Midbrain (tissue), 1 donor: ENCODE data around the gene EYA2.

ENCODE experiments used
- DNase-seq: peaks from one replicate; lab custom pipeline; 2025; lab: John Stamatoyannopoulos, UW

EYA2 gene

GRCh38 chr20:47007826-47008655, 113.4 kb downstream of the EYA2 start:
- no peak for DNase-seq

- no peak for DNase-seq
Measured at GRCh38 chr20:47008842-47009518, 114.3 kb downstream of the EYA2 start.

GRCh38 chr20:47009784-47010183, 115.1 kb downstream of the EYA2 start:
- no peak for DNase-seq

- DNase-seq = no peak
Measured at GRCh38 chr20:47011984-47012383, 117.3 kb downstream of the EYA2 start.

- no peak for DNase-seq
Measured at GRCh38 chr20:47013606-47014005, 119.0 kb downstream of the EYA2 start.

- no peak for DNase-seq
Measured at GRCh38 chr20:47016068-47016664, 121.5 kb downstream of the EYA2 start.

- DNase-seq = no peak
Measured at GRCh38 chr20:47018381-47018780, 123.7 kb downstream of the EYA2 start.

GRCh38 chr20:47019121-47019824, 124.6 kb downstream of the EYA2 start:
- DNase-seq = no peak

GRCh38 chr20:47020231-47020630, 125.6 kb downstream of the EYA2 start:
- DNase-seq = no peak

- DNase-seq = no peak
Measured at GRCh38 chr20:47021850-47022249, 127.2 kb downstream of the EYA2 start.

- no peak for DNase-seq
Measured at GRCh38 chr20:47024461-47024937, 129.9 kb downstream of the EYA2 start.

- DNase-seq = no peak
Measured at GRCh38 chr20:47027042-47027441, 132.4 kb downstream of the EYA2 start.

- no peak for DNase-seq
Measured at GRCh38 chr20:47027456-47027855, 132.8 kb downstream of the EYA2 start.

GRCh38 chr20:47028487-47028886, 133.8 kb downstream of the EYA2 start:
- DNase-seq = no peak

GRCh38 chr20:47029845-47030244, 135.2 kb downstream of the EYA2 start:
- DNase-seq = no peak

GRCh38 chr20:47030271-47030810, 135.7 kb downstream of the EYA2 start:
- DNase-seq = no peak

- DNase-seq = no peak
Measured at GRCh38 chr20:47031004-47031403, 136.4 kb downstream of the EYA2 start.

GRCh38 chr20:47031821-47032220, 137.2 kb downstream of the EYA2 start:
- no peak for DNase-seq

GRCh38 chr20:47032933-47033578, 138.4 kb downstream of the EYA2 start:
- DNase-seq = no peak

- no peak for DNase-seq
Measured at GRCh38 chr20:47033665-47034064, 139.0 kb downstream of the EYA2 start.

GRCh38 chr20:47035026-47035590, 140.5 kb downstream of the EYA2 start:
- no peak for DNase-seq
